Ectodermal cell (in vitro differentiated cells): ENCODE results near the gene PRKAA2.

ENCODE experiments used
- H3K27ac ChIP-seq: 2 replicates; pipeline ENCODE4 v1.7.0; 2013; ENCODE audit warnings: mild to moderate bottlenecking, low read depth, low read length; ENCODE audit not compliant: insufficient read depth, poor library complexity, severe bottlenecking
- H3K27me3 ChIP-seq: 2 replicates; pipeline ENCODE4 v1.7.0; 2013; ENCODE audit warnings: mild to moderate bottlenecking, low read length; ENCODE audit not compliant: insufficient read depth, control insufficient read depth, poor library complexity, severe bottlenecking
- H3K36me3 ChIP-seq: one replicate; pipeline ENCODE4 v1.7.0; 2013; ENCODE audit warnings: low read length; ENCODE audit not compliant: control insufficient read depth, insufficient read depth
- H3K4me1 ChIP-seq: one replicate; pipeline ENCODE4 v1.7.0; 2013; ENCODE audit warnings: low read length; ENCODE audit not compliant: control insufficient read depth, insufficient read depth
- H3K4me3 ChIP-seq: 2 replicates; pipeline ENCODE4 v1.7.0; 2013; ENCODE audit warnings: low read depth, low read length, control low read depth; ENCODE audit not compliant: insufficient read depth
- H3K9me3 ChIP-seq: 2 replicates; pipeline ENCODE4 v1.7.0; 2013; ENCODE audit warnings: mild to moderate bottlenecking, low read length, moderate library complexity; ENCODE audit not compliant: control insufficient read depth
- WGBS, 2 experiments: methylation state at CpG; one replicate each; pipeline ENCODE4 v1.1.7; 2013; ENCODE audit warnings: missing lambda C conversion rate in 2 of 2; 5-methylcytosine and 5-hydroxymethylcytosine counted together

The PRKAA2 gene

DNA sequence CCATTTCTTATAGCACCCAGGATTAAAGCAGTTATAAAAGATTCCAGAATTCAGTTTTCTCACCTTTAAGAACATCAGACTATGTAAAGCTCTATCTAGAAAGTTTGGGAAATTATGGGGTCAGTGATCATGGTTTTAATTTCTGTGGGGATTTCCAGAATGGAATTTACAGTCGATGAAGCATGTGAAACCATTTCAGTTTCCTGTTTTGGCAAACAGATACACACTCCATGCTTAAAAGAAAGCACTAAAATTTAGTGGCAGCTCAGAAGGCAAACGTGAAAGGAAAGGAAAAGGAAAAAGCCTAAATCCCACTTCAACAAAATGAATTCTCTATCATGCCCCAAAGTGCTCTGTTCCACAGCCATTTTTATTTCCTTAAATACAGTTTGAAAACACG lies 113.7 kb downstream of the PRKAA2 start:
- 82 to 86% methylated on average over 3 of the region's 3 CpGs for WGBS, 2 experiments
- Histone ChIP-seq H3K4me3 (no peak overlapping the region), H3K36me3 (no peaks in the 10 kb centered on the region), H3K9me3 (no peaks in the 10 kb centered on the region), H3K4me1 (no peaks in the 10 kb centered on the region), H3K27ac (no peak overlapping the region), H3K27me3 (peaks cover 3% of the 10 kb centered on the region)
